Suprapubic skin (tissue), 4 donors: ENCODE measurements around the gene MARS1. TPM values are rescaled to one million over a fixed set of nuclear protein-coding genes. Genes with fewer than 3 reads are reported as not detected.
"Not testable (repeated sequence)": the region's sequence is repeated elsewhere in the genome, so short reads cannot be mapped to it uniquely, and the experiment has no call there.

ENCODE experiments used
- DNase-seq, 2 donors: peaks; one replicate each; pipeline ENCODE4 v3.0.0-alpha.2; 2019; ENCODE audit warnings: low spot score in 2 of 2
- H3K27ac ChIP-seq: fragments of 200-600 bp; sonication (generic); one replicate; pipeline ENCODE4 v1.5.1; 2019
- H3K27me3 ChIP-seq: fragments of 200-600 bp; sonication (generic); one replicate; pipeline ENCODE4 v1.5.1; 2019
- H3K36me3 ChIP-seq: fragments of 200-600 bp; sonication (generic); one replicate; pipeline ENCODE4 v1.5.1; 2019
- H3K4me1 ChIP-seq: fragments of 200-600 bp; sonication (generic); one replicate; pipeline ENCODE4 v1.5.1; 2019
- H3K4me3 ChIP-seq: fragments of 200-600 bp; sonication (generic); one replicate; pipeline ENCODE4 v1.5.1; 2019; ENCODE audit warnings: mild to moderate bottlenecking
- H3K9me3 ChIP-seq: fragments of 200-600 bp; sonication (generic); one replicate; pipeline ENCODE4 v1.5.1; 2019
- CTCF ChIP-seq, 2 donors: fragments of 200-600 bp in 1 of 2; fragments of 450-650 bp in 1 of 2; sonication (generic) in 1 of 2; IDR thresholded peaks; one replicate each; pipeline ENCODE4 v1.5.1; 2016 to 2019; ENCODE audit warnings: antibody characterized with exemption in 2 of 2, mild to moderate bottlenecking in 1 of 2, moderate library complexity in 1 of 2
- EP300 ChIP-seq: sonication (generic); formaldehyde crosslinking; IDR thresholded peaks from one replicate; pipeline ENCODE4 v1.6.1; 2017; ENCODE audit warnings: antibody characterized with exemption
- POLR2A ChIP-seq, 2 donors: fragments of 450-650 bp; IDR thresholded peaks; one replicate each; pipeline ENCODE4 v1.6.1; 2017; ENCODE audit warnings: antibody characterized with exemption in 2 of 2, mild to moderate bottlenecking in 2 of 2, moderate library complexity in 2 of 2
- POLR2AphosphoS5 ChIP-seq, 3 donors: sonication (generic); formaldehyde crosslinking; IDR thresholded peaks; one replicate each; pipeline ENCODE4 v1.6.1; 2017; ENCODE audit warnings: antibody characterized with exemption in 3 of 3
- WGBS: methylation state at CpG from one replicate; pipeline ENCODE4 v1.1.5; 2018; 5-methylcytosine and 5-hydroxymethylcytosine counted together
- total RNA-seq, 4 donors: library from RNA; depleted of rRNA; stranded (reverse); fragments of >200 nt; gene quantifications; one replicate each; pipeline ENCODE4 v1.1.0, GENCODE V29; 2016

Gene MARS1
- total RNA-seq, 4 donors from 2014 or later = 55.7 to 203 (median 79.7) TPM

GRCh38 chr12:57497223-57498131 is 9.6 kb downstream of the MARS1 start:
- no peaks in the 10 kb centered on the region for H3K4me1 ChIP-seq
- WGBS = 88% methylated on average over 12 of the region's 12 CpGs
- H3K36me3 ChIP-seq = peaks cover 72% of the 10 kb centered on the region

GRCh38 chr12:57498132-57498502 is 10.2 kb downstream of the MARS1 start:
- no peaks in the 10 kb centered on the region for H3K27me3 ChIP-seq
- peaks cover 74% of the 10 kb centered on the region for H3K36me3 ChIP-seq
- no peak for DNase-seq
- no peaks in the 10 kb centered on the region for H3K9me3 ChIP-seq
- H3K4me3 ChIP-seq = no peak overlapping the region
- TF ChIP-seq CTCF (IDR thresholded peaks at IDR 0.05) (no peak), EP300 (no peak), POLR2AphosphoS5 (IDR thresholded peaks at IDR 0.05) (no peak), POLR2A (IDR thresholded peaks at IDR 0.05) (no peak)
- no peak overlapping the region for H3K27ac ChIP-seq
- WGBS = 79% methylated on average over 9 of the region's 9 CpGs
- H3K4me1 ChIP-seq = no peaks in the 10 kb centered on the region

More at GRCh38 chr12:57497223-57498131, 9.6 kb downstream of the MARS1 start:
- no peak for DNase-seq
- Histone ChIP-seq H3K27ac (no peak overlapping the region), H3K9me3 (no peaks in the 10 kb centered on the region), H3K4me3 (no peak overlapping the region), H3K27me3 (no peaks in the 10 kb centered on the region)
- TF ChIP-seq POLR2A (IDR thresholded peaks at IDR 0.05) (no peak), POLR2AphosphoS5 (IDR thresholded peaks at IDR 0.05) (no peak), CTCF (IDR thresholded peaks at IDR 0.05) (no peak), EP300 (no peak)

GRCh38 chr12:57498571-57498970 is 10.7 kb downstream of the MARS1 start:
- 93% methylated on average over 4 of the region's 4 CpGs for WGBS
- H3K36me3 ChIP-seq = peaks cover 78% of the 10 kb centered on the region

GRCh38 chr12:57500213-57500612 is 12.3 kb downstream of the MARS1 start:
- H3K36me3 ChIP-seq = peaks cover 90% of the 10 kb centered on the region

More at GRCh38 chr12:57498571-57498970, 10.7 kb downstream of the MARS1 start:
- TF ChIP-seq POLR2AphosphoS5 (IDR thresholded peaks at IDR 0.05) = no peak
- no peak for TF ChIP-seq POLR2A (IDR thresholded peaks at IDR 0.05)
- no peak for TF ChIP-seq CTCF (IDR thresholded peaks at IDR 0.05)
- TF ChIP-seq EP300 = no peak
- Histone ChIP-seq H3K9me3 (no peaks in the 10 kb centered on the region), H3K4me1 (no peaks in the 10 kb centered on the region), H3K4me3 (no peak overlapping the region), H3K27ac (no peak overlapping the region), H3K27me3 (no peaks in the 10 kb centered on the region)
- no peak for DNase-seq

GRCh38 chr12:57502311-57502969 is 14.6 kb downstream of the MARS1 start:
- H3K4me3 ChIP-seq, H3K27ac ChIP-seq, H3K4me1 ChIP-seq, DNase-seq, H3K27me3 ChIP-seq, H3K9me3 ChIP-seq: not testable (repeated sequence)
- 94% methylated on average over 22 of the region's 22 CpGs for WGBS
- H3K36me3 ChIP-seq = peaks cover 88% of the 10 kb centered on the region

More at GRCh38 chr12:57500213-57500612, 12.3 kb downstream of the MARS1 start:
- no peaks in the 10 kb centered on the region for H3K4me1 ChIP-seq
- TF ChIP-seq EP300 (no peak), POLR2A (IDR thresholded peaks at IDR 0.05) (no peak), CTCF (IDR thresholded peaks at IDR 0.05) (no peak), POLR2AphosphoS5 (IDR thresholded peaks at IDR 0.05) (no peak)
- no peaks in the 10 kb centered on the region for H3K9me3 ChIP-seq
- 92% methylated on average over 11 of the region's 11 CpGs for WGBS
- no peaks in the 10 kb centered on the region for H3K27me3 ChIP-seq
- no peak for DNase-seq
- H3K27ac ChIP-seq = no peak overlapping the region
- H3K4me3 ChIP-seq = no peak overlapping the region

- H3K27ac ChIP-seq, H3K4me3 ChIP-seq, DNase-seq, H3K4me1 ChIP-seq, H3K9me3 ChIP-seq, H3K27me3 ChIP-seq: not testable (repeated sequence)
- peaks cover 82% of the 10 kb centered on the region for H3K36me3 ChIP-seq
- WGBS = 84% methylated on average over 4 of the region's 4 CpGs
These were observed 18.7 kb downstream of the MARS1 start for GRCh38 chr12:57506541-57506940.

- H3K4me1 ChIP-seq, H3K9me3 ChIP-seq, DNase-seq, H3K4me3 ChIP-seq, H3K27ac ChIP-seq, H3K27me3 ChIP-seq: not testable (repeated sequence)
- peaks cover 83% of the 10 kb centered on the region for H3K36me3 ChIP-seq
- 94% methylated on average over 11 of the region's 28 CpGs for WGBS
These were observed 19.9 kb downstream of the MARS1 start for GRCh38 chr12:57507796-57508195.
